B cell (primary cell): ENCODE measurements around the gene MIX23. TPM values are rescaled to one million over a fixed set of nuclear protein-coding genes. Genes with fewer than 3 reads are reported as not detected.

ENCODE experiments used
- ATAC-seq: fragments of 200-7000 bp; cut with Tn5 transposase; one replicate; pipeline ENCODE4 v1.10.0; 2021; ENCODE audit warnings: low read depth, mild to moderate bottlenecking, moderate number of reproducible peaks, moderate library complexity
- CTCF ChIA-PET: fragments of 350-600 bp; sonication (Branson Sonifier 250); formaldehyde crosslinking; loops from one replicate; lab custom pipeline; 2021; ENCODE audit warnings: antibody characterized with exemption, inconsistent platforms; lab: Charles Lee
- POLR2A ChIA-PET: fragments of 350-600 bp; sonication (Branson Sonifier 250); formaldehyde crosslinking; loops from one replicate; lab custom pipeline; 2021; ENCODE audit warnings: antibody characterized with exemption; lab: Charles Lee
- DNase-seq: peaks from one replicate; pipeline ENCODE4 v3.0.0; 2013
- H2AFZ ChIP-seq: 2 replicates; pipeline ENCODE4 v1.6.1; 2012; ENCODE audit warnings: mild to moderate bottlenecking, low read depth, low read length; ENCODE audit not compliant: insufficient read depth, poor library complexity, severe bottlenecking
- H3K27ac ChIP-seq, 2 donors: 1 replicate in 1 of 2; 2 replicates in 1 of 2; pipeline ENCODE4 v1.5.1; 2012 to 2013; ENCODE audit warnings: low read length in 2 of 2, mild to moderate bottlenecking in 2 of 2, moderate library complexity in 1 of 2
- H3K27me3 ChIP-seq, 4 experiments: fragments of 200-600 bp in 1 of 4; sonication (generic) in 1 of 4; replicated peaks in 1 of 4; 1 replicate in 2 of 4; 2 replicates in 2 of 4; pipeline versions ENCODE4 v1.6.1 to v1.7.0; 2013 to 2016; ENCODE audit warnings: low read length in 3 of 4, mild to moderate bottlenecking in 2 of 4, mixed read lengths in 1 of 4, moderate library complexity in 1 of 4; ENCODE audit not compliant: insufficient read depth in 4 of 4, control insufficient read depth in 3 of 4; ENCODE audit errors: control extremely low read depth in 1 of 4
- H3K36me3 ChIP-seq, 2 experiments: replicated peaks in 1 of 2; 1 replicate in 1 of 2; 2 replicates in 1 of 2; pipeline versions ENCODE4 v1.6.1 to v1.7.1; 2013; ENCODE audit warnings: low read length in 1 of 2; ENCODE audit not compliant: insufficient read depth in 2 of 2, control insufficient read depth in 1 of 2; ENCODE audit errors: control extremely low read depth in 1 of 2, extremely low read depth in 1 of 2
- H3K4me1 ChIP-seq, 2 donors: fragments of 200-600 bp in 1 of 2; sonication (generic) in 1 of 2; 1 replicate in 1 of 2; 2 replicates in 1 of 2; pipeline versions ENCODE4 v1.5.1 to v1.6.1; 2013 to 2017; ENCODE audit warnings: low read length in 2 of 2; ENCODE audit not compliant: control insufficient read depth in 2 of 2, insufficient read depth in 2 of 2
- H3K4me2 ChIP-seq: replicated peaks from 2 replicates; pipeline ENCODE3; 2012; ENCODE audit warnings: mild to moderate bottlenecking, low read depth, low read length; ENCODE audit not compliant: poor library complexity, severe bottlenecking
- H3K4me3 ChIP-seq, 5 experiments: fragments of 200-600 bp in 1 of 5; sonication (generic) in 1 of 5; 1 replicate in 3 of 5; 2 replicates in 2 of 5; pipeline versions ENCODE4 v1.5.1 to v1.7.0; 2011 to 2016; ENCODE audit warnings: low read length in 4 of 5, mild to moderate bottlenecking in 4 of 5, low read depth in 2 of 5, control low read depth in 1 of 5, moderate library complexity in 1 of 5; ENCODE audit not compliant: insufficient read depth in 1 of 5; ENCODE audit errors: control extremely low read depth in 1 of 5, extremely low read depth in 1 of 5
- H3K79me2 ChIP-seq: fragments of 200-600 bp; sonication (generic); one replicate; pipeline ENCODE4 v1.6.0; 2016; ENCODE audit warnings: low read length; ENCODE audit not compliant: control insufficient read depth, insufficient read depth
- H3K9ac ChIP-seq: fragments of 200-600 bp; sonication (generic); 2 replicates; pipeline ENCODE4 v1.6.1; 2017; ENCODE audit warnings: mild to moderate bottlenecking, low read length, moderate library complexity
- H3K9me3 ChIP-seq, 3 donors: one replicate each; pipeline versions ENCODE4 v1.6.1 to v1.7.1; 2013; ENCODE audit warnings: low read length in 2 of 3; ENCODE audit not compliant: control insufficient read depth in 2 of 3, insufficient read depth in 1 of 3; ENCODE audit errors: control extremely low read depth in 1 of 3
- H4K20me1 ChIP-seq: 2 replicates; pipeline ENCODE4 v1.6.0; 2012; ENCODE audit warnings: mild to moderate bottlenecking, low read length; ENCODE audit not compliant: insufficient read depth, control insufficient read depth, poor library complexity, severe bottlenecking
- H3K27ac Mint-ChIP-seq: one replicate; pipeline ENCODE4 v1.8.0; 2021; ENCODE audit warnings: mixed read lengths
- H3K27me3 Mint-ChIP-seq: one replicate; pipeline ENCODE4 v1.8.0; 2021; ENCODE audit warnings: mixed read lengths
- H3K4me1 Mint-ChIP-seq: one replicate; pipeline ENCODE4 v1.8.0; 2021; ENCODE audit warnings: mixed read lengths
- H3K4me3 Mint-ChIP-seq: one replicate; pipeline ENCODE4 v1.8.0; 2021; ENCODE audit warnings: mixed read lengths
- H3K9me3 Mint-ChIP-seq: one replicate; pipeline ENCODE4 v1.8.0; 2022; ENCODE audit warnings: mixed read lengths; ENCODE audit not compliant: insufficient read depth
- CTCF ChIP-seq: fragments of 200-600 bp; IDR thresholded peaks from one replicate; pipeline ENCODE4 v1.8.0; 2022; ENCODE audit warnings: antibody characterized with exemption, mild to moderate bottlenecking
- EZH2 ChIP-seq: IDR thresholded peaks from 2 replicates; pipeline ENCODE4 v1.6.1; 2012; ENCODE audit warnings: borderline replicate concordance, low read depth, mild to moderate bottlenecking, moderate library complexity, low read length; ENCODE audit not compliant: insufficient read depth, poor library complexity, severe bottlenecking
- WGBS: methylation state at CpG from one replicate; pipeline ENCODE4 v1.1.5; 2013; ENCODE audit warnings: missing lambda C conversion rate; ENCODE audit not compliant: insufficient coverage; 5-methylcytosine and 5-hydroxymethylcytosine counted together
- intact Hi-C: fragments of 100-400 bp; cut with micrococcal nuclease; formaldehyde crosslinking; loops from one replicate; pipeline ENCODE4 v1.10.0; 2022
- polyA plus RNA-seq: library from polyadenylated mRNA; depleted of rRNA; stranded (reverse); fragments of >200 nt; gene quantifications from 2 replicates; pipeline ENCODE4 v1.2.3, GENCODE V29; 2012
- total RNA-seq, 2 donors: library from RNA; stranded (reverse); fragments of 120-200 nt in 1 of 2; gene quantifications; 1 replicate in 1 of 2; 2 replicates in 1 of 2; pipeline versions ENCODE4 v1.2.3 to v1.2.4, GENCODE V29; 2013 to 2022

Gene MIX23
- total and polyA plus RNA-seq, 2 donors (not counting 1 experiment from before 2014, with no cell fraction given) = 9.2 to 33.1 TPM

GRCh38 chr3:122350814-122351418 is 32.1 kb downstream of the MIX23 start:
- H3K4me2 ChIP-seq = no peak overlapping the region
- no peak for DNase-seq
- no peaks in the 10 kb centered on the region for H4K20me1 ChIP-seq
- no peak overlapping the region for H3K27ac ChIP-seq
- no peak for TF ChIP-seq CTCF
- no peak for TF ChIP-seq EZH2
- no peaks in the 10 kb centered on the region for H3K4me1 Mint-ChIP-seq
- peaks cover 0 to 2% (median 0%) of the 10 kb centered on the region in 4 experiments for H3K27me3 ChIP-seq
- no peaks in the 10 kb centered on the region for H3K9me3 Mint-ChIP-seq
- H3K4me3 Mint-ChIP-seq = no peak overlapping the region
- no peaks in the 10 kb centered on the region for H3K79me2 ChIP-seq
- no peak overlapping the region for H2AFZ ChIP-seq
- no peak overlapping the region for H3K4me3 ChIP-seq
- ATAC-seq = no peak
- H3K27ac Mint-ChIP-seq = no peak overlapping the region
- no peaks in the 10 kb centered on the region for H3K27me3 Mint-ChIP-seq
- ChIA-PET CTCF (interaction anchor here (0.6 kb wide), 1 partner anchor 107 kb away, joined by 3 read pairs; no protein-coding TSS in a partner anchor), POLR2A (no interaction called here)
- no peaks in the 10 kb centered on the region for H3K4me1 ChIP-seq
- intact Hi-C loops = no loop called here
- peaks cover 0 to 7% (median 0%) of the 10 kb centered on the region in 3 donors for H3K9me3 ChIP-seq
- WGBS = 96% methylated on average over 5 of the region's 5 CpGs
- H3K9ac ChIP-seq = no peak overlapping the region
- no peaks in the 10 kb centered on the region for H3K36me3 ChIP-seq

GRCh38 chr3:122349171-122349570 is 33.9 kb downstream of the MIX23 start:
- Histone ChIP-seq H3K9ac (no peak overlapping the region), H3K4me2 (no peak overlapping the region), H3K79me2 (no peaks in the 10 kb centered on the region), H3K4me1 (no peaks in the 10 kb centered on the region), H3K27me3 (peaks cover 0 to 2% (median 0%) of the 10 kb centered on the region in 4 experiments), H2AFZ (no peak overlapping the region), H3K9me3 (peaks cover 0 to 7% (median 0%) of the 10 kb centered on the region in 3 donors), H4K20me1 (no peaks in the 10 kb centered on the region), H3K27ac (no peak overlapping the region), H3K4me3 (no peak overlapping the region), H3K36me3 (no peaks in the 10 kb centered on the region)
- Mint-ChIP-seq H3K27ac (no peak overlapping the region), H3K4me3 (no peak overlapping the region), H3K4me1 (no peaks in the 10 kb centered on the region), H3K27me3 (no peaks in the 10 kb centered on the region), H3K9me3 (no peaks in the 10 kb centered on the region)
- DNase-seq (no peak), ATAC-seq (no peak)
- TF ChIP-seq CTCF = no peak
- no peak for TF ChIP-seq EZH2
- CTCF ChIA-PET = no interaction called here
- intact Hi-C loops = no loop called here
- WGBS = 100% methylated on average over 1 of the region's 1 CpG
- POLR2A ChIA-PET = no interaction called here
